Measurements from ENCODE around the gene ZCCHC2.

The ZCCHC2 gene

GRCh38 chr18:62611453-62612288 lies 88.8 kb downstream of the ZCCHC2 start:
- DNase-seq = no peak

DNA sequence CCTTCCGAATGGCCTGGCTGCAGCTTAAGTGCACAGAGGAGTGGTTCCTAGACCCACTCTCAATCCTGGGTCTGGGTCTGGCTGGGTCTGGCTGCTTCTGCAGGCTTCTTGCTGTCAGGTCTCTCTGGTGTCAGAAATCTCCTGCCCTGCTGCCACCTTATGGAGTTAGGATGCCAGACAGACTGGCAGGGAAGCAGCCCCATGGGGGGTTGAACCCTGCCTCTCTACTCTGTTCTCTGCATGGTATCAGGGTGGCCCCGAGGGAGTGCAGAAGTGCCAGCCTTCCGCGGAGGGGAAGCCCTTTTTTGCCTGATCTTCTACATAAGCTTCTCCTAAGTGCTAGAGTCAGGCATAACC lies 89.4 kb downstream of the ZCCHC2 start:
- no peak for DNase-seq

GRCh38 chr18:62612776-62613175 lies 90.0 kb downstream of the ZCCHC2 start:
- DNase-seq = no peak

DNA sequence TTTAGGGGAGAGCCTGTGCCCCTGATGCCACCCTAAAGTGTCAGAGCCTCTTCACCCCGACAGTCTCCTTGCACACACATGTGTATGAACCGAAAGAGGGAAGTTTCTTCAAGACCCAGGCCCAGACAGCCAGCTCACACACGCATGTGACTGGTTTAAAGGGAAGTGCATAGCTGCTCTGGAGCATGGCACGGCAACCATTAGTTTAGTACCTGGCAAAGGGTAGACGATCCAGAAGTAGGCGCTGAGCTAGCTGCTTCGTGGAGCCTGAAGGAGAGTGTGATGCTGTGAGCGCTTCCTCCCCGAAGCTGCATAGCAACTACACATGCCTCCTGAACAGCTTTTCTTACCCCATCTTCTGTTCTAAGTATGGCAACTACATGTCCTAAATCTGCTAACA lies 91.7 kb downstream of the ZCCHC2 start:
- no peak for DNase-seq

DNA sequence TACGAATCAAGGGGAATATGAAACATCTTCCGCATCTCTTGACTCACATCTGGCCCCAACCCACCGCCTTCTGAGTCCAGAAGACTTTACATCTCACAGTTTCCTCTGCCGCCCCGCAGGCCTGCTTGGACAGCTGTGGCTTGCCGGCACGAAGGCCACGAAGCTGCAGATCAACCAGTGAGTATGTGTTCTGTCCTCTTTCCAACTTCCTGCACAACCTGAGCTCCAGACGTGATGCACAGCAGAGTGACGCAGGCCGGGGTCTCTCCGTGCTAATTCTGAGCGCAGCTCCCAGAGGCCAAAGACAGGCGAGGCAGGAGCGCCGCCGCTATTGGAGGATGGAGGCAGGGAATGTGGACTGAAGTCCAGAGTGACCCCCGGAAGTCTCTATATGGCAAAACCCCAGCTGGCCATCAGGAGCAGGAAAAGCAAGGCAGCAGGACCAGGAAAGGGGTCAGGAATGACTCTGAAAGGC lies 93.5 kb downstream of the ZCCHC2 start:
- no peak for DNase-seq

- DNase-seq = no peak
These were observed 95.2 kb downstream of the ZCCHC2 start for GRCh38 chr18:62617793-62618591.

DNA sequence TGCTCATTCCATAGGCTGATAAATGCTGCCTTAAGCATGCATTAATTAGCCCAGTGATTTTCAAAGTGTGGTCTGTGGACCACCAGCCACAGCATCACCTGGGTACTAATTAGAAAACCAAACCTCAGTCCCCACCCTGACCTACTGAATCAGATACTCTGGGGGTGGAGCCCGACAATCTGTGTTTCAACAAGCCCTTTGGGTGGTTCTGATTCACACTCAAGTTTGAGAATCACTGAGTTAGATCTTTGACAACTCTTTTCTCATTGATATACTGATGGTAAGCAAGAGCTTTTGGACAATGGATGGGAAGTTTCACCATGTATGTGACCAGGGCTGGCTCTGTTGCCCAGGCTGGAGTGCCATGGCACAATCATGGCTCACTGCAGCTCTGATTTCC lies 95.9 kb downstream of the ZCCHC2 start:
- DNase-seq = no peak

DNA sequence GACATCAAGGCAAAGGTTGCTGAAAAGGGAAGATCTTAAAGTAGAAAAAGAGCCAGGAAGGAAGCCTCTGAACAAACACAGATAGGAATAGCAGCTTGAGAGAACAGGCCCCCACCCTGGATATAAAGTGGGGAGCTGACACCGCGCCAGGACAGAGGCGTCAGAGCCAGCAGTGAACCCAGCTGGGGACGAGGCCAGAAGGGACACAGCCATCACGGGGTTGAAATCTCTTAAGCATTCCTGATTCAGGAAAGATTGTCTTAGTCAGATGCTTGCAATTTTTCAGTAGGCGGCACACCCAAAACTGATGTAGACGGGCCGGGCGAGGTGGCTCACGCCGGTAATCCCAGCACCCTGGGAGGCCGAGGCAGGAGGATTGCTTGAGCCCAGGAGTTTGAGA lies 98.7 kb downstream of the ZCCHC2 start:
- no peak for DNase-seq

GRCh38 chr18:62625019-62625418 lies 102.2 kb downstream of the ZCCHC2 start:
- DNase-seq = no peak

Measured in DMS 273 treated with DMSO at 0.1 percent for 48 hours (cell line).